Gastroesophageal sphincter (tissue), 3 donors: Measurements from ENCODE around the gene ABRACL.
"Not testable (repeated sequence)": the region's sequence is repeated elsewhere in the genome, so short reads cannot be mapped to it uniquely, and the experiment has no call there.

Experiments
- CTCF ChIP-seq, 4 experiments: fragments of 200-600 bp in 2 of 4; fragments of 450-650 bp in 2 of 4; sonication (generic) in 1 of 4; IDR thresholded peaks; one replicate each; pipeline ENCODE4 v1.5.1; 2017 to 2019; ENCODE audit warnings: antibody characterized with exemption in 4 of 4, mild to moderate bottlenecking in 2 of 4, moderate library complexity in 2 of 4
- EP300 ChIP-seq: sonication (generic); formaldehyde crosslinking; IDR thresholded peaks from one replicate; pipeline ENCODE4 v1.6.1; 2017; ENCODE audit warnings: antibody characterized with exemption, mild to moderate bottlenecking
- POLR2A ChIP-seq, 2 donors: fragments of 450-650 bp; IDR thresholded peaks; one replicate each; pipeline ENCODE4 v1.6.1; 2017; ENCODE audit warnings: antibody characterized with exemption in 2 of 2, mild to moderate bottlenecking in 2 of 2, moderate library complexity in 1 of 2
- POLR2AphosphoS5 ChIP-seq: sonication (generic); formaldehyde crosslinking; IDR thresholded peaks from one replicate; pipeline ENCODE4 v1.6.1; 2017; ENCODE audit warnings: antibody characterized with exemption

GRCh38 chr6:138993410-138993809, 35.1 kb upstream of the ABRACL start:
- TF ChIP-seq POLR2AphosphoS5; POLR2A (IDR thresholded peaks at IDR 0.05); CTCF (IDR thresholded peaks at IDR 0.05); EP300: not testable (repeated sequence)
